Choroid plexus epithelial cell (primary cell): ENCODE results near the gene KRT3.

Source experiments
- DNase-seq: peaks from one replicate; pipeline ENCODE4 v3.0.0-alpha.2; 2010; ENCODE audit warnings: low read depth
- H3K4me3 ChIP-seq: 2 replicates; pipeline ENCODE4 v1.5.1; 2011; ENCODE audit warnings: low read depth, mild to moderate bottlenecking, control low read depth, low read length, moderate library complexity
- CTCF ChIP-seq: conservative IDR thresholded peaks from 2 replicates; pipeline ENCODE4 v1.5.1; 2011; ENCODE audit warnings: low read depth, mild to moderate bottlenecking, control low read depth, inconsistent platforms, low read length, moderate library complexity

Gene KRT3

DNA sequence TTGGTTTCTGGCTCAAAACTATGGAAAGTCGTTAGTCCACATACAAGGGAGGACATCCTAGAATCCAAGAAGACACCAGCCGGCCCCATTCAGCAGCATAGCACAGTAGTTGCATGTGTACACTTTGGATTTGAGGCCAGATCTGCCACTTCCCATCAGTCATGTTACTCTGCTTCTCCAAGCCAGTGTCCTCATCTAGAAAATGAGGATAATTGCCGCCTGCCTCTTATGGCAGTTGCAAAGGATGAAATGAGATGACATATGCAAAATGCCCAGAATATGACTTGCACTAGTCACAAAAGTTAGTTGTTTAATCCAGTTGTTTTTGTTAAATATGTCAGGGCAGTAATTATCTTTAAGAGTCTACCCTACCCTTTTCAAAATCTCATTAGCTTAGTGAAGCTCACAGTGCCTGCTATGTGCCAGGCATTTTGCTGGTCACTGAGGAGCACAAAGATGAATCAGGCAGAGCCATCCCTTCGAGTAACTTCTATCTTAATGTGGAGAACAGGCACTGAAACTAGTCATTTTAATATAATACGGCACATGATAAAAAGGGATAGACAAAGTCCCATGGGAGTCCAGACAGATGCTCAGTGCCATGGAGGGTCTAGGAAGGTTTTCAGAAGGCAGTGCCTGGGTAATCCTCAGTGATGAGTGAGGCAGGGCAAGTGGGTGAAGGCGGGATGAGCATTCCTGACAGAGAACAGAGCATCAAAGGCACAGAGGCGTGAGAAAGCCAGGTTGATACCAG, 12.2 kb downstream of the KRT3 start:
- no peak overlapping the region for H3K4me3 ChIP-seq
- DNase-seq, result no peak
- TF ChIP-seq CTCF, result no peak

- DNase-seq, result no peak
- H3K4me3 ChIP-seq, result no peak overlapping the region
- TF ChIP-seq CTCF, result no peak
These were observed 13.4 kb downstream of the KRT3 start for GRCh38 chr12:52782502-52782901.

- no peak overlapping the region for H3K4me3 ChIP-seq
- no peak for TF ChIP-seq CTCF
- no peak for DNase-seq
These were observed 14.4 kb downstream of the KRT3 start for GRCh38 chr12:52781399-52782082.

GRCh38 chr12:52779914-52780313, 16.0 kb downstream of the KRT3 start:
- no peak for TF ChIP-seq CTCF

GRCh38 chr12:52778833-52779232, 17.1 kb downstream of the KRT3 start:
- H3K4me3 ChIP-seq, result no peak overlapping the region
- TF ChIP-seq CTCF, result no peak
- DNase-seq, result no peak

More at GRCh38 chr12:52779914-52780313, 16.0 kb downstream of the KRT3 start:
- no peak overlapping the region for H3K4me3 ChIP-seq
- DNase-seq, result no peak

GRCh38 chr12:52777566-52777965, 18.4 kb downstream of the KRT3 start:
- DNase-seq, result no peak
- no peak for TF ChIP-seq CTCF
- H3K4me3 ChIP-seq, result no peak overlapping the region
